ENCODE measurements around the gene SGPP2. TPM values are rescaled to one million over a fixed set of nuclear protein-coding genes. Genes with fewer than 3 reads are reported as not detected.
A peak's percentile ranks its signal among the peaks of the same experiment; 100 is the strongest.
"Not testable (repeated sequence)": the region's sequence is repeated elsewhere in the genome, so short reads cannot be mapped to it uniquely, and the experiment has no call there.

SGPP2 gene
- total RNA-seq, 1 experiment from 2014 or later = not detected

DNA sequence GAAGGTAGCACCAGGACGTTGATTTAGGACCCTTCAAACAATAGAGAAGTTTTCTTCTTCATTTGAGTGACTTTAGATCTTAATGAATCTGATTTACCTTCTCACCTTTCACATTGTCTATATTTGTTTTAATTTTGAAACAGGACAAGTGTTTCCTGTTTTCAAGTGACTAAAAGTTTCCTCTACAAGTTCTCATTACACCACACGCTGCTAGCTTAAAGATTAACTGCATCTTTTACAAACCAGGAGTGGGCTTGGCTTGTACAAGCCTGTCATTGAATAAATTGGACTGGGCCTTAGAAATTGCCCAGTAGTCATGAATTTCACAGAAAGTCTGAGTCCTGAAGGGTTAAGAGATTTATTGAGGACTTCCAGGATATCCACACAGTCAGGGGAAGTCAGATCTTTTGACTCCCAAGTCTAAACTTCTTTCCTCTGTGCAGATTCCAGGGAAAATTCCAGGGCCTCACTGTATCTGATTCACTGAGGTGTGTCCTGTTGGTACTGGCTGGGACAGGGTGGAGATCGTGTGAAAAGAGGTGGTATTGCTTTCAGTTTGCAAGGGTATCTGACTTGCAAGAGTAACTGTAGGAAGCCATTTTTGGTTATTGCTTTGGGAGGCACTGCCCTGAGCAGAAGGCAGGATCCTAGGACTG lies 3.4 kb downstream of the SGPP2 start:
- DNase-seq (ENCODE audit: low spot score) = no peak

DNA sequence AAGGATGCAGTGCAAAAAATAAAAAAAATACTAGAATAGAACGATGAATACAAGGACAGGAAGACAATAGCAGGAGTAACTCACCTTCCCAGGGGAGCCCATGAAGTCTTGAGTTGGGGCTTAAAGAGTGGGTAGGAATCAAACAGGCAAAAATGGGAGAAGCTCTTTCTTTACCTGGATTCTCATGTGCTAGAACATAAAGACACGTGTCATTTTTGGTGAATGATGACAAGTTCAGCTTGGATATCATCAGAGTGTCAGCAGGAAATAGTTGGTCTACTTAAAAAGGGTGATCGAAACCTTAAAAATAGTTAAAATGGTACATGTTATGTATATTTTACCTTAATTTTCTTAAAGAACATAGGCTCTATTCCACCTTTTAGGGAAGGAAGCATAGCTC lies 5.7 kb downstream of the SGPP2 start:
- DNase-seq (ENCODE audit: low spot score) = no peak

DNA sequence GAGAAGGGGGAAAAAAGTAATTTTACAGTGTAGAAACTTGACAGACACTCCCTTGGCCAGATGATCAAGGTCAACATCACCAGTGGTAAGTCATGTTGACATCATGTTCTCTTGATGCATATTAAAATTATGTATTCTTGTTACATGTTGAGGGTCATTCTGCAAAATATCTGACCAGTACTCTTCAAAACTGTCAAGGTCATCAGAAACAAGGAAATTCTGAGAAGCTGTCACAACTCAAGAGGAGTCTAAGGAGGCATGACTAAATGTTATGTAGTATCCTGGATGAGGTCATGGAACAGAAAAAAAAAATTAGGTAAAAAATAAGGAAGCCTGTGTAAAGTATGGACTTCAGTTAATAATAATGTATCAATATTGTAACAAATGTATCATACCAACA lies 6.3 kb downstream of the SGPP2 start:
- DNase-seq (ENCODE audit: low spot score) = no peak

DNA sequence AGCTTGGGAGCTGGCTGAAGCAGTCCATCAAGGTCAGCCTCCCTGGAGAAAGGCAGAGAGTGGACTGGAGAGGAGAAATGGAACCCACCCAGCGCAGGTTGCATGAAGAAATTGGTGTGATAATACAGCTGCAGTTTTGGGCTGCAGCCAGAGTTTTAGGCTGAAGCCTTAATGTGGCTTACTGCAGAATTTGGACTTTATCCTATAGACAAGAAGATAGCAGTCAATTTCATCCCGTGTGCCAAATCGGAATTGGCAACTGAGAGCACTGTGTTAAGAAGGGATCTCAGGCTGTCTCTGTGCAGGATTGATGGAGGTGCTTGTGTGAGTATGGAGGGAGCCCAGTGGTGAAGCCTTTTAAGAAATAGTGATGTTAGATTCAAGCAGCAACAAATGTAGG lies 7.5 kb downstream of the SGPP2 start:
- no peak for DNase-seq (ENCODE audit: low spot score)

DNA sequence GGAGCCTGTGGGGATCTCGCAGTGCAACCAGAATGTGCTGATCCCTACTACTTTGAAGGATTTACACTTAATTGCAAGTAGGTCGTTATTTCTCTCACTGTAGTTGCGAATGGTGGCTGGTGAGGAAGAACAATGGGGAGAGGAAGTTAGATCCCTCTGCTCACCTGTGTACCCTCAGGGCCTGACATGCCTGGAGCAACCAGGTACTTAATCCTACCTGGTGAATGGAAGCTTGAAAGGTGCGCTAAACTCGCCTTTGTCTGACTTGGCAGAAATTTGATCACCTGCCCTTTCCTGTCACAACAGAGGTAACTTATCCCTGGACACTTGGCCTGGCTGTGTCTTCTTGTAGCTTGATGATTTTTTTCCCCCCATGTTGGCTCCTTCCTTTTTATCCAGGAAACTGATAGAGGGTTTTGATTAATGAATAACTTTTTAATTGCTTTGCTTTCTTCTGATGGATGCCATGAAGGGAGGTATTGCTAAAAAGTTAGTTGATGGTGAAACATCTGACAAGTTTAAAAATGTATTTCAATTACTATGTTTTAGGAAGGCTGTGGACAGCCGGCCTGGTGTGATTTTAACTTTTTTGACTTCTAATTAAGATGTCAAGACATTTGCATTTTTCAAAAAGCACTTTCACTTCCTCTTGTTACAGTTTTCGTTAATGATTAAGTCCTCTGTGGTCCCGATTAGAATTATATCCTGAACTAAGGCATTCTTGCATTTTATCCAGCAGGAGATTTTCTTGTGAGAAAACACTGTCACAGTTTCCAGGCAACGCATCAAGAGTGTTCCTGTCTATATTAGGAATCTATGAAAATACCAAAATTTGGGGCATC lies 9.2 kb downstream of the SGPP2 start:
- no peak for DNase-seq (ENCODE audit: low spot score)

DNA sequence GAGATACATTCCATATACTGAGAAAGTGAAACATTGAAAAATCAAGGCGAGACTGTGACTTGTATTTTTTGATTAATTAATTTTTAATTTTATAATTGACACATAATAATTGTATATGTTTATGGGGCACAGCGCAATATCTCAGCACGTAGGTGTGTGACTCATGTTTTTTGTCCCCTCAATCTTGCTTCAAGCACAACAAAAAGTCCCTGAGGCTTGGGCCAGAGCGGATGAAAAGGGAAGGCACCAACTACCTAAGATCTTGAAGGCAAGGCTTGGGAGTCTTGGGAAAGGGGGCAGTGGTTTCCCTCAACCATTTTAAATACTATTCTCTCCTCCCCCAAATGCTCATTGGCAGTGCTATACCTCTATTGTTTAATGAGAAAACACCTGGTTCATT lies 9.9 kb downstream of the SGPP2 start:
- DNase-seq (ENCODE audit: low spot score) = no peak

DNA sequence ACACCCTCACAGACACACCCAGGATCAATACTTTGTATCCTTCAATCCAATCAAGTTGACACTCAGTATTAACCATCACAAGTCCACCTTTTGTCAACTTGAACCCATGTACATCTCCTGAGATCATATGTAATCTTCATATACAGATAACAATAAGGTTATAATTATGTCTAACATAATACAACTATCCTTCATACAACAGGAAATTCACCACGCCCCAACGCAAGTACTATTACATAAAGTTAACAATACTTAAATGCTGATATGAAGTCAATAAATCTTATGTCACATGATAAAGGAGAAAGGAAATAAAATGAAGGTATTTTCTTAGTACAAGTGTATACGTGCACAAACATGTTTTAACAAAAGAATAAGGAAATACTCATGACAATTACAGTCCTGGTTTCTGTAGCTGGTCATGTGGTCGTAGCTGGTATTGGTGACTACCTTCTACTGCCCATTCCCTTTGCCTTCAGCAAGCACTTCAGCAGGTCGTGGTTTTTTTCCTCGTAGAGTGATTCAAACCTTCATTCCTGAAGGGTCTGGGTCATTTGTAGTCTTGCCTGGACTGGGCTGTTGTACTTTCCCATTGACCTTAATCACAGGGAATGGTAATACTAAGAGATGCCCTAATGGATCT lies 11.2 kb downstream of the SGPP2 start:
- not testable (repeated sequence) for DNase-seq (ENCODE audit: low spot score)

DNA sequence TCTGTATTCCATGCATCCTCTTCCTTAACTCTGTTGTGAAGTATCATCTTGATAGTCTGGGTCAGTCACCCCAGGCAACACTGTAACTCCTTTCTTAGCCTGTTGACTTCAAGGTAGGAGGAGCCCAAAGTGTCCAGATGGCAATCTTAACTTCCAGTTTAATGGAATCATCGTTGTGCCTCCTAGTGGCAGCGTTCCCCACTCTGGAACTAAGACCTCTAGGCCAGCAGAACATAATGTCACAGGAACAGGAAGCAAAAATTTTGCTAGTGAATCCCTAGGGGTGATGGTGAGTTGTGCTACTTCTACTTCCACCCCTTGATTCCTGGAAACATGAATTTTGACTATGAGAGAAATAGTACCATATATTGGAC lies 11.7 kb downstream of the SGPP2 start:
- no peak for DNase-seq (ENCODE audit: low spot score)

DNA sequence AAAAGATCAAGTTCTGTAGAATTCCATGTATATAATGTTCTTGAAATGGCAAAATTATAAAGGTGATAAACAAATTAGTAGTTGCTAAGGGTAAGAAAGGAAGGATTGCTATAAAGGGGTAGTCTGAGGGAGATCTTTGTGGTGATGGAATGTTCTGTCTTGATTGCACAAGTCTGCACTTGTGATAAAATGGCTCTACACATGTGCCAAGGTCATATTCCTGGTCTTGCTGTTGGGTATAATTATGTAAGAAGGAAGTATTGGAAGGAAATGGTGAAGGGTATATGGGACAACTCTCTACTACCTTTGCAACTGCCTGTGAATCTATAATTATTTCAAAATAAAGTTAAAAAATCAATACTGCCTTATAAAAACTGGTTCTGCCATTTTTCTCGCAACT lies 15.3 kb downstream of the SGPP2 start:
- no peak for DNase-seq (ENCODE audit: low spot score)

DNA sequence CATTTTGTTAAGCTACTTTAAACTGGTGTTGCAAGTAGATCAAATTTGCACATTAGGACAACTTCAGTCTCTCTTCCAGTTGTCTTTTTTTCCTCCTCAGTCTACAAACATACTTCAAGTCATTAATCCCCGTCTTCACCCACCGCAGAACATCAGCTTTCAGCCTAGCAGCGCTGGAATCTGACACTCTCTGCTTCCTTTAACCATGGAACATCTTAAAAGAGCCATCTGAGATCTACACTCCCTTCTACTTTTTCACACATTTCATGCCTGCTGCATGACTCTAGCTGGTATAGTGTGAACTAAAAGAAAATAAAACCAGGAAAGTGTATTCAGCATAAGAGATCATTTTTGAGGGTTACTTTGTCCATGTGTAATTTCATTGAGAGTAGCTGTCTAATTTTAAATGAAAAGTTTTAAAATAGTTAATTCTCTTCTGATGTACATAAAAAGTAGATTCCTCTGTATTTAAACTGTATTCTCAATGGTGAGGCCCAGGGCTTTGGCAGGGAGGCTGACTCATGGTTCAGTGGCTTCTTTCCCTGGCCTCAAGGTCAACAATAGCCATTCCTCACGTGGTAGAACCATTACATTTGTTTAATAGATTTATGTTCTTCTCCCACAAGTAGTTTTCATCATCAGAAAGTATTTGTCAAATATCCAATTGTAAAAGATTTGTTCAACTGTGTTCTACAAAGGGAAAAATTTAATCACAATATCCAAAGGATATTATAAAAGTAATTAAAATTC lies 16.5 kb downstream of the SGPP2 start:
- peak; percentile 46 for DNase-seq (ENCODE audit: low spot score)

DNA sequence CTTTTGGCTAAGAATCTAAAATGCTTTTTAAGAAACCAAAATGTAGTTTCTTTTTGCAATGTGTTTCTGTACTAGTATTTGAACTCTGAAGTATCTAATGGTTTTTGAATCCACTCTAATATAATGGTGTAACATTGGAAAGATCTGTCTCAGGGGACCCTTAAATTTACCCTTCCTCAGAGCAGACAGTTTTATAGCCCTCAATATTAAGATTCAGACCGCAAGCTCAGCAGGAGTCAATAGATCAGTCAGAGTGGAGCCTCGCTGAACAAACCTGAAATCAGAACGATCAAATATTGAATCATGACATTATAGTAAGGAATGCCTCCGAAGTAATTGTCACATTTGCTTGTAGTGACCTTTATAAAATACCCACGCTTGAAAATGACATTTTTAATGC lies 18.3 kb downstream of the SGPP2 start:
- no peak for DNase-seq (ENCODE audit: low spot score)

DNA sequence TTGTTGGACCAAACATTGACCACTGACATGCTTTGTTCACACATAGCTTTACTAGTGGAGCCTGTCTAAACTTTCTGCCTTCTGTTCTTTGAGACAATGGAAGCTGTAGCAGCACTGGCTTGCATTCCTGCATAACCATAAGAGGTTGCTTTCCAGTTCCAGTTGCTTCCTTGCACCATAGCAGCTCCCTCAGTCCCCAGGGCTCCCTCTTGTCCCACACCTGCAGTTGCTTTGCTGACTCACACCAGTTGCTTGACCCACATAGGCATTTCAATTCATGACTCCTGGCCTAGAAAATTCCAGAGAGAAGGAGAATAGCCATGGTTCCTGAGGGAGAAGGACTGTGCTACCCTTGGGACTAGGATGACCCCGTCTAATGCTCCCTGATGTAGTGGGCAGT lies 20.9 kb downstream of the SGPP2 start:
- DNase-seq (ENCODE audit: low spot score) = no peak

DNA sequence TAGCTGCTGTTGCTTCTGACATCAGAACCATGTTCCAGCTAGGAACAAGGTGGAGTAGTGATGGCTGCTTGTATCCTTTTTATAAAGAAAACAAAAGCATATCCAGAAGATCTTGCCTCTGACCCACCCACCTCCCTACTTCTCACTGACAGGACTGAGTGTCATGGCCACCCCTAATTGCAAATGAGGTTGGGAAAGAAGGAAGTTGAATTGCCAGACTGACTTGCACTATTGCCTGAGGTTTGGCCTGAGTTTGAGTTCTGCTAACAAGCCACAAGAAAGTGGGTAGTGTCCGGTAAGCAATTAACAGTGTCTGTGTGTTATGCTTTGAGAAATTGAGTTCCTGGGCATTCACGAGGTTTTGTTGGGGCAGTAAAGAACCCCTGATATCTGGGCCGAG lies 22.8 kb downstream of the SGPP2 start:
- DNase-seq (ENCODE audit: low spot score) = no peak

DNA sequence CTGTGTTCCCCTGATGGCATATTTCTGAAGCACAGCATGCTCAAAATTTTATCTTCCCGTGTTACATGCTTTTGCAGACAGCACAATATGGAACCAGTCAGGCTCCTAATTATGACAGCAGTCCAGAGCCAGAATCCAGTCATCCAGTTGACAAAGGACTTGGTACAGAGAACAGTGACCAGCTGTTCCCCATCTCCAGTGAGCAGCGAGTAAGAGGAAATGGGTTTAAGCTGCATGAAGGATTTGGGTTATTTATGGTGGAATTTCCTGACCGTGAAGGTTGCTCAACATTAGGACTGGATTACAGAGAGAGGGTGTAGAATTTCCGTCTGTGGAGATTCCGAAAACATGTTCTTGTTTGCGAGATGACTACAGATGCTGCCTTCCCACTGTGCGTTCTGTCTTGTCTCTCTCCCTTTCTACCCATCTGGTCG lies 24.4 kb downstream of the SGPP2 start:
- peak; percentile 72 for DNase-seq (ENCODE audit: low spot score)

DNA sequence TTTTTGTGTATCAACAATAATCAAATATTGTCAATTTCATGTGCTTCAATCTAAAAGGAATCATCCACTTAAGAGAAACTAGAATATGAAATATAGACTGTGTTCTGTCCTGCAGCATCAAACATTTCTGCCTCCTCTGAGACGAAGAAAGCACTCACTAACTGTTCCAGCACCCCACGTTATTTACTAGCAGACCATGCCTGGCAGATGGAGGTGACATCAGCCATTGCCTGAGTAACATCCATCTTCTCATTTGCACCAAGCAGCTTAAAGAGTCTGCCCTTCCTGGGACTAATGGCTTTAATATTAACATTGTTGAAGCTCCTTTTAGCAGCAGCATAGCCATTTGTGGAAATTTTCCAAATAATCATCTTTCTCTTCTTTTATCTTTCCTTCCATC lies 25.7 kb downstream of the SGPP2 start:
- DNase-seq (ENCODE audit: low spot score) = no peak

DNA sequence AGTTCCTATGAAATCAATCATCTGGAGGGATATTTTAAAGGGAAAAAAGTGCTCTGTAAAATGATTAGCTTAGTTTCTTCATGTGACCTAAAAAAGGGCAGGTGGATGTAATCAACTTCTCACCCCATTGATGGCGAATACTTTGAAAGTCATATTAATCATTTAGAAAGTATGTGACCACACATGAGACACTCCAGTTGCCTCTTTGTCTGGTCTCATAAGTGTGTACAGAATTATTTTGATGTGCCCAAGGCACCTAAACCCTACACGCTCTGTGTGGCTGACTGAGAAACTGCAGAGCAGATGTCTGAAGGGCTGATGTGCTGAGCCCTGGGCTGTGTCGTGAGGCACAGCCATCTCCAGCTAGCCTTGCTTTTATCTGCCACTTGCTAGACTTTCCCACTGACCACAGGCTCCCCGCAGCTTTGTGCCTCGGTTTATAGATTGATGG lies 26.9 kb downstream of the SGPP2 start:
- DNase-seq (ENCODE audit: low spot score) = no peak

DNA sequence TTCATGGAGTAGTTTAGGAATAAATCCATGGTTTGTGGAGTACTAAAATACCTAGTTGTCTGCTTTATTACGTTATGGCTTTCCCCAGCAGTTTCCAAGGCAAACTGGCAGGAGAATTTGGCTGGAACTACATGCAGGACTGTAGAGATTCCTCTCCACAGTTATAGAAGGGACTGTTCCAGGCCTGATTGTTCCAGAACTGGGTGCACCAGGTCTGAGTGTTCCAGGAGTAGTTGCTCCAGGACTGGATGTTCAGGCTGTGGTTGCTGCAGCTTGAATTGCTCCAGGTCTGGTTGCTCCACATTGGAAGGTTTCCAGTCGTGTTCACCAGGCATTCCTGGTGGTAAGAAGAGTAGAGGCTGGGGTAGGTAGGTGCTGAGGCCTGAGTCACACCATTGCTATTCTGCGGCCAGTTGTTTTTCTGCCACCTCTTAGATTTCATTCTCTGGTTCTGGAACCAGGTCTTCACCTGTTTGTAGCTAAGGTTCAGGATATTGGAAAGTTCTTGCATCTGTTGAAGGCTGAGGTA lies 28.1 kb downstream of the SGPP2 start:
- DNase-seq (ENCODE audit: low spot score) = no peak

DNA sequence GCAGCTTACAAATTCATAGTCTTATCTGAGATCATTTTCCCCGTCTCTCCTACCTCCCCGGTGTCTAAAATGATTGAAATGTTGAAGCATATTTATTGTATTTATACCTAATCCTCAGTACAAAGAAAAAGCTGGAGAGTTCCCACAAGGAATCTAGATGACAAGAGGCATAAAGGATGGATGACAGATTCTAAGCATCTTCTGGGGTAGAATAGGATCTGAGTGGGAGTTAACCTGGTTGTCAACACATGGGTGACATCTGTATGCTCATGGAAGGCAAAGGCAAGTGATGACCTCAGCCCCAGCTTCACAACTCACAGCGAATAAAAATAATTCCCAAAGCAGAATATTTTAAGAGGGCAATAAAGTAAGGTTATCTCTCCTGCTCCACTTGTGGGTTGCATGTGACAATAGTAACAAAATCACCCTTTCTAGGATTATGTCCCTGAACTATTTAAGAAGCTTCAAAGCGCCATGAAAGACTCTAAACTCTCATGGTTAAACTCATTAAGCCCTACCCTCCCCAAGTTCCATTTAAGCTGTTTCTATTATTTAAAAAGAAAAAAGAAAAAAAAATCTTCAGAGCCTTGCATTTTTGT lies 32.2 kb downstream of the SGPP2 start:
- no peak for DNase-seq (ENCODE audit: low spot score)

DNA sequence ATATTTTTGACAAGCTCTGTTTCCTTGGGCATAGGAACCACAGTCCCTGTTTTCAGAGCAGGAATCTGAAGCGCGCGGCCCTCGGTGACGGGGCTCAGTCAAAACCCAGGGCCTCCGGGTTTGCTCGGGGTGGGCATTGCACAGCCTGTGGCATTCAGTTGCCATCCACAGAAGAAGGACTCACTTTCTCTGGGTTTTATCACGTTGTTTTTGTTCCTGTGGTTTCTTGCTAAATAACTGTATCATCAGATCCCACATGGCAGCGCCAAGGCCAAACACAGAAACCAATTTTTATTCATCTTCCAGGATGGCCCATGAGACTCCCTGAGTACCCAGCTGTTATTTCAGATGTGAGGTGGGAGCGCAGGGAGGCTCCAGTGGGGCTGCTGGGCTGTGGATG lies 35.6 kb downstream of the SGPP2 start:
- no peak for DNase-seq (ENCODE audit: low spot score)

DNA sequence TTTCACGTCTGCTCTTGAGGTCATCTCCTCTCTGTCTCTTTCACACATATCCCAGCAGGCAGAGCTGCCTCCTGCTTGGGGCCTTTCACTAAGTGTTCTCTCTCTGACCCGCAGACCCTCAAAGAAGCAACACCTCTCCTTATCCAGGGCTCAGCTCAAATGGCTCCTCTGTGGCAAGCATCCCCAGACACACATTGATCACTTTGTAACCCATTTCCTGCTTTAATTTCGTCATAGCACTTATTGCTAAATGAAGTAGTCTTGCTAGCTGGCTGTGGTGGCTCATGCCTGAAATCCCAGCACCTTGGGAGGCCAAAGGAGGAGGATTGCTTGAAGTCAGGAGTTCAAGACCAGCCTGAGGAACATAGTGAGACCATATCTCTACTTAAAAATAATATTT lies 41.4 kb downstream of the SGPP2 start:
- DNase-seq (ENCODE audit: low spot score) = no peak

DNA sequence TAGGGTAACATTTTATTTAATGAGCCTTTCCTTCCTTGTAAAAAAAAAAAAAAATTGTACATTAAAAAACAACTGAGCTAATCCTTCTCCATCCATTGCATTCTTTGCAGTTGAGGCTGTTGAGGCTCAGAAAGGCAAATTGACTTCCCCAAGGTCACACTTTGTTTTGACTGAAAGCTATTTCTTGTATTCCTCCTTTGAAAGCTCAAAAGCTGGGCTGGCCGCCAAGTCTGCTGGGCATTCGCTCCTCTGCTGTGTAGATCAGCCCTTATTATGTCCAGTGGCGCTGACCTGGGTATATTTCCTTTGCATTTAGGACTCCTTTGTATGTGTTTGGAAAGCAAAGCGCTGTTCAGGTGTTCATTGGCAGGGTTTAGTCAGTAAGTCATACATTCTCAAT lies 44.0 kb downstream of the SGPP2 start:
- no peak for DNase-seq (ENCODE audit: low spot score)
